ENCODE data around the gene ARMC7.

The ARMC7 gene

GRCh38 chr17:75078284-75079022, 31.3 kb upstream of the ARMC7 start:
- DNase-seq (ENCODE audit: low spot score), result no peak

- DNase-seq (ENCODE audit: low spot score), result no peak
These were observed 30.8 kb upstream of the ARMC7 start for GRCh38 chr17:75079023-75079373.

- no peak for DNase-seq (ENCODE audit: low spot score)
These were observed 27.9 kb upstream of the ARMC7 start for GRCh38 chr17:75081611-75082540.

- no peak for DNase-seq (ENCODE audit: low spot score)
These were observed 27.1 kb upstream of the ARMC7 start for GRCh38 chr17:75082683-75083082.

- peak; percentile 49 for DNase-seq (ENCODE audit: low spot score)
These were observed 25.6 kb upstream of the ARMC7 start for GRCh38 chr17:75084039-75084660.

GRCh38 chr17:75086496-75087181, 23.1 kb upstream of the ARMC7 start:
- DNase-seq (ENCODE audit: low spot score), result no peak

- no peak for DNase-seq (ENCODE audit: low spot score)
These were observed 22.6 kb upstream of the ARMC7 start for GRCh38 chr17:75087182-75087557.

- peak; percentile 56 for DNase-seq (ENCODE audit: low spot score)
These were observed 22.0 kb upstream of the ARMC7 start, which contains the start of gene SLC16A5 for GRCh38 chr17:75087558-75088453. TSS of gene SLC16A5 (plus strand) at chr17:75087954. CDS start at chr17:75093637, 5,683 bp downstream.

- DNase-seq (ENCODE audit: low spot score), result no peak
These were observed 21.0 kb upstream of the ARMC7 start for GRCh38 chr17:75088465-75089417.

- no peak for DNase-seq (ENCODE audit: low spot score)
These were observed 18.6 kb upstream of the ARMC7 start for GRCh38 chr17:75090871-75091854.

- DNase-seq (ENCODE audit: low spot score), result no peak
These were observed 17.9 kb upstream of the ARMC7 start for GRCh38 chr17:75091855-75092327.

- DNase-seq (ENCODE audit: low spot score), result no peak
These were observed 16.1 kb upstream of the ARMC7 start for GRCh38 chr17:75093548-75094158.

GRCh38 chr17:75094871-75095399, 14.8 kb upstream of the ARMC7 start:
- DNase-seq (ENCODE audit: low spot score), result no peak

- DNase-seq (ENCODE audit: low spot score), result no peak
These were observed 13.6 kb upstream of the ARMC7 start for GRCh38 chr17:75096082-75096625.

GRCh38 chr17:75097865-75098264, 11.9 kb upstream of the ARMC7 start:
- DNase-seq (ENCODE audit: low spot score), result no peak

GRCh38 chr17:75098861-75099260, 10.9 kb upstream of the ARMC7 start:
- no peak for DNase-seq (ENCODE audit: low spot score)

- no peak for DNase-seq (ENCODE audit: low spot score)
These were observed 9.7 kb upstream of the ARMC7 start for GRCh38 chr17:75099881-75100595.
